Measurements from ENCODE around the gene ADISSP.
"Not testable (repeated sequence)": the region's sequence is repeated elsewhere in the genome, so short reads cannot be mapped to it uniquely, and the experiment has no call there.

ADISSP gene

DNA sequence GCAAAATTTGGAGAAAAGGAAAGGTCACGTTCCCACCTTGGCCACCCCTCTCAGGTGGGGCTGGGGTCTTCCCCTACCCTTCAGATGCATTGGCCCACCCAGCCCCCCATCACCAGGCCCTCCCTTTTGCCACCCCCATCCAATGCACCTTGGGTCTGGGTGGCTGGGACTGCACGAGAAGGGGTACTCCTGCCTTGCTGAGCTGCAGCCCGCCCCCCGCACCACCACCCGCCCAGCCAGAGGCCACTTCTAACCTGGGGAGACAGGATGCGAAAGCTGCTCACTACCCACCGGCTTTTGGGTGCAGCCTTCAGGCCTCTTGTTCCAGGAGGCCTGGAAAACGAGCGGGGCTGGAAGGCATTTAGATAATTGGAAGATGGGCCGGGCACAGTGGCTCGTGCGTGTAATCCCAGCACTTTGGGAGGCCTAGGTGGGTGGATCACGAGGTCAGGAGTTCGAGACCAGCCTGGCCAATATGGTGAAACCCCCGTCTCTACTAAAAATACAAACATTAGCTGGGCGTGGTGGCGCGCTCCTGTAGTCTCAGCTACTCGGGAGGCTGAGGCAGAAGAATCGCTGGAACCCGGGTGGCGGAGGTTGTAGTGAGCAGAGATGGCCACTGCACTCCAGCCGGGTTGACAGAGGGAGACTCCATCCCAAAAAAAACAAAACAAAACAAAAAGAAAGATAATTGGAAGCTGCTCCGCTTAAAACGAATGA, 27.3 kb upstream of the ADISSP start:
- H3K9me3 ChIP-seq (ENCODE audit: control insufficient read depth, insufficient read depth, low read depth, low read length), result no peaks in the 10 kb centered on the region
- ChIA-PET POLR2A (interaction anchor here (0.8 to 2.8 kb wide), 4 partner anchors 8 to 44 kb away, joined by 3 to 40 read pairs (median 14); partner anchors contain the start of genes AP5S1 and CENPB), CTCF (interaction anchor here (0.6 to 1.3 kb wide), 7 partner anchors 23 to 374 kb away, joined by 3 to 6 read pairs (median 4); no protein-coding TSS in a partner anchor)
- H3K27ac ChIP-seq (ENCODE audit: extremely low read depth, low read depth, low read length), result no peak overlapping the region
- H3K36me3 ChIP-seq (ENCODE audit: control insufficient read depth in 2 of 2, insufficient read depth in 1 of 2, low read length in 2 of 2), result peaks cover 0 to 25% of the 10 kb centered on the region in 2 experiments; a peak in 2 of 3 replicates
- peaks cover 12% of the 10 kb centered on the region for H3K4me1 ChIP-seq (ENCODE audit: control insufficient read depth, insufficient read depth, low read length)
- H3K4me3 ChIP-seq (ENCODE audit: low read depth, low read length), result peak overlapping the region; percentile 83; the same call in 1 of the 2 replicates
- TF ChIP-seq IKZF3 (tag by site-specific recombination; IDR thresholded peaks at IDR 0.05) (no peak), ZNF239 (tag by site-specific recombination; IDR thresholded peaks at IDR 0.05) (no peak), MZF1 (tag by site-specific recombination; IDR thresholded peaks at IDR 0.05; ENCODE audit: borderline replicate concordance) (no peak), ZNF558 (tag by site-specific recombination; IDR thresholded peaks at IDR 0.05) (no peak), ZNF2 (tag by site-specific recombination; IDR thresholded peaks at IDR 0.05) (no peak), ZNF843 (tag by site-specific recombination; IDR thresholded peaks at IDR 0.05) (no peak), ZNF785 (tag by site-specific recombination; IDR thresholded peaks at IDR 0.05) (no peak), KLF10 (tag by site-specific recombination; IDR thresholded peaks at IDR 0.05) (no peak)
- TF ChIP-seq, protein P1, sequence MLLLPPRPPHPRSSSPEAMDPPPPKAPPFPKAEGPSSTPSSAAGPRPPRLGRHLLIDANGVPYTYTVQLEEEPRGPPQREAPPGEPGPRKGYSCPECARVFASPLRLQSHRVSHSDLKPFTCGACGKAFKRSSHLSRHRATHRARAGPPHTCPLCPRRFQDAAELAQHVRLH (tag by site-specific recombination; IDR thresholded peaks at IDR 0.05), result no peak
- TF ChIP-seq, protein P2, sequence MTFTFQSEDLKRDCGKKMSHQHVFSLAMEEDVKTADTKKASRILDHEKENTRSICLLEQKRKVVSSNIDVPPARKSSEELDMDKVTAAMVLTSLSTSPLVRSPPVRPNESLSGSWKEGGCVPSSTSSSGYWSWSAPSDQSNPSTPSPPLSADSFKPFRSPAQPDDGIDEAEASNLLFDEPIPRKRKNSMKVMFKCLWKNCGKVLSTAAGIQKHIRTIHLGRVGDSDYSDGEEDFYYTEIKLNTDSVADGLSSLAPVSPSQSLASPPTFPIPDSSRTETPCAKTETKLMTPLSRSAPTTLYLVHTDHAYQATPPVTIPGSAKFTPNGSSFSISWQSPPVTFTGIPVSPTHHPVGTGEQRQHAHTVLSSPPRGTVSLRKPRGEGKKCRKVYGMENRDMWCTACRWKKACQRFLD (tag by site-specific recombination; IDR thresholded peaks at IDR 0.05), result no peak
- TF ChIP-seq, protein P3, sequence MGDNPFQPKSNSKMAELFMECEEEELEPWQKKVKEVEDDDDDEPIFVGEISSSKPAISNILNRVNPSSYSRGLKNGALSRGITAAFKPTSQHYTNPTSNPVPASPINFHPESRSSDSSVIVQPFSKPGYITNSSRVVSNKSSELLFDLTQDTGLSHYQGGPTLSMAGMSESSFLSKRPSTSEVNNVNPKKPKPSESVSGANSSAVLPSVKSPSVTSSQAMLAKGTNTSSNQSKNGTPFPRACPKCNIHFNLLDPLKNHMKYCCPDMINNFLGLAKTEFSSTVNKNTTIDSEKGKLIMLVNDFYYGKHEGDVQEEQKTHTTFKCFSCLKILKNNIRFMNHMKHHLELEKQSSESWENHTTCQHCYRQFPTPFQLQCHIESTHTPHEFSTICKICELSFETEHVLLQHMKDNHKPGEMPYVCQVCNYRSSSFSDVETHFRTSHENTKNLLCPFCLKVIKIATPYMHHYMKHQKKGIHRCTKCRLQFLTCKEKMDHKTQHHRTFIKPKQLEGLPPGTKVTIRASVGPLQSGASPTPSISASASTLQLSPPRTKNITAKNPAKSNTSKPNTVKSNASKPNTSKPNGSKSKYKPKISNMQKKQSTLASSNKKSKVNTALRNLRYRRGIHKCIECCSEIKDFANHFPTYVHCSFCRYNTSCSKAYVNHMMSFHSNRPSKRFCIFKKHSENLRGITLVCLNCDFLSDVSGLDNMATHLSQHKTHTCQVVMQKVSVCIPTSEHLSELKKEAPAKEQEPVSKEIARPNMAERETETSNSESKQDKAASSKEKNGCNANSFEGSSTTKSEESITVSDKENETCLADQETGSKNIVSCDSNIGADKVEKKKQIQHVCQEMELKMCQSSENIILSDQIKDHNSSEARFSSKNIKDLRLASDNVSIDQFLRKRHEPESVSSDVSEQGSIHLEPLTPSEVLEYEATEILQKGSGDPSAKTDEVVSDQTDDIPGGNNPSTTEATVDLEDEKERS (tag by site-specific recombination; IDR thresholded peaks at IDR 0.05), result no peak

DNA sequence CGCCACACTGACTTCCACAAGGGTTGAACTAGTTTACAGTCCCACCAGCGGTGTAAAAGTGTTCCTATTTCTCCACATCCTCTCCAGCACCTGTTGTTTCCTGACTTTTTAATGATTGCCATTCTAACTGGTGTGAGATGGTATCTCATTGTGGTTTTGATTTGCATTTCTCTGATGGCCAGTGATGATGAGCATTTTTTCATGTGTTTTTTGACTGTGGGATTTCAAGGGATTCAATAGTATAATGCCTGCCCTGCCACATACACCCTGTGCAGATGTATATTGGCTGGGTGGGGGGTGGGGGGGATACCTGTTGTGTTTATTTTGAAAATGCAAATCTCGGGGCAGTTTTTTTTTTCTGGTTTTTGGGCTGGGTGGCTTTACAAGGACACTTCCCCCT, 26.6 kb upstream of the ADISSP start:
- H3K4me3 ChIP-seq (ENCODE audit: low read depth, low read length); H3K27ac ChIP-seq (ENCODE audit: extremely low read depth, low read depth, low read length); H3K9me3 ChIP-seq (ENCODE audit: control insufficient read depth, insufficient read depth, low read depth, low read length): not testable (repeated sequence)
- peak; percentile 73 for TF ChIP-seq SCRT2 (tag by site-specific recombination; IDR thresholded peaks at IDR 0.05)
- TF ChIP-seq SCRT1 (tag by site-specific recombination; IDR thresholded peaks at IDR 0.05; ENCODE audit: borderline replicate concordance), result peak; percentile 79
- TF ChIP-seq ZNF184 (tag by site-specific recombination; IDR thresholded peaks at IDR 0.05), result peak; percentile 93
- Histone ChIP-seq H3K4me1 (ENCODE audit: control insufficient read depth, insufficient read depth, low read length) (peaks cover 12% of the 10 kb centered on the region), H3K36me3 (ENCODE audit: control insufficient read depth in 2 of 2, insufficient read depth in 1 of 2, low read length in 2 of 2) (peaks cover 0 to 18% of the 10 kb centered on the region in 2 experiments; a peak in 1 of 3 replicates)
- CTCF ChIA-PET, result interaction anchor here (1.3 kb wide), 1 partner anchor 24 kb away, joined by 3 read pairs; no protein-coding TSS in a partner anchor
- POLR2A ChIA-PET, result interaction anchor here (0.8 kb wide), 1 partner anchor 12 kb away, joined by 8 read pairs; no protein-coding TSS in a partner anchor

DNA sequence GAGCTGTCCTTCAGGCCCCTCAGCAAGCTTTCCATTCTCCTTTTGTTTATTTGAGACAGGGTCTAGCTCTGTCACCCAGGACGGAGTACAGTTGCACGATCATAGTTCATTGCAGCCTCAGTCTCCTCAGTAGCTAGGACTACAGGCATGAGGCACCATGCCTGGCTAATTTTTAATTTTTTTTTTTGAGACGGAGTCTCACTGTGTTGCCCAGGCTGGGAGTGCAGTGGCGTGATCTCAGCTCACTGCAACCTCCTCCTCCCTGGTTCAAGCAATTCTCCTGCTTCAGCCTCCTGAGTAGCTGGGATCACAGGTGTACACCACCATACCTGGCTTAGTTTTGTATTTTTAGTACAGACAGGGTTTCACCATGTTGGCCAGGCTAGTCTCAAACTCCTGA, 21.6 kb upstream of the ADISSP start:
- ChIA-PET POLR2A (interaction anchor here (0.9 kb wide), 1 partner anchor 29 kb away, joined by 4 read pairs; no protein-coding TSS in a partner anchor), CTCF (interaction anchor here (0.9 to 10.3 kb wide), 4 partner anchors 23 to 80 kb away, joined by 3 to 142 read pairs (median 7); partner anchors contain the start of gene AP5S1)
- peaks cover 0 to 16% of the 10 kb centered on the region in 2 experiments; a peak in 2 of 3 replicates for H3K36me3 ChIP-seq (ENCODE audit: control insufficient read depth in 2 of 2, insufficient read depth in 1 of 2, low read length in 2 of 2)
- TF ChIP-seq ZNF121 (tag by site-specific recombination; IDR thresholded peaks at IDR 0.05), result peak; percentile 60
- H3K4me1 ChIP-seq (ENCODE audit: control insufficient read depth, insufficient read depth, low read length), result peaks cover 15% of the 10 kb centered on the region; the same call in 1 of the 2 replicates
- H3K4me3 ChIP-seq (ENCODE audit: low read depth, low read length); H3K9me3 ChIP-seq (ENCODE audit: control insufficient read depth, insufficient read depth, low read depth, low read length); H3K27ac ChIP-seq (ENCODE audit: extremely low read depth, low read depth, low read length): not testable (repeated sequence)
